Measurements from ENCODE around the gene IGFL2.

- no peak for TF ChIP-seq YY1 (IDR thresholded peaks at IDR 0.05)
- no peak for TF ChIP-seq CTCF (IDR thresholded peaks at IDR 0.05; ENCODE audit: low read depth, low read length, missing input control)
- no peak for TF ChIP-seq TAF1 (conservative IDR thresholded peaks at IDR 0.05)
- no peak for TF ChIP-seq SP1 (IDR thresholded peaks at IDR 0.05)
- no peak for TF ChIP-seq REST (IDR thresholded peaks at IDR 0.05)
- TF ChIP-seq RXRA (IDR thresholded peaks at IDR 0.05): no peak
- no peak for TF ChIP-seq GABPA (IDR thresholded peaks at IDR 0.05 in 1 of 2, conservative IDR thresholded peaks at IDR 0.05 in 1 of 2)
- no peak for TF ChIP-seq ATF3 (IDR thresholded peaks at IDR 0.05)
- no peak for TF ChIP-seq RAD21 (IDR thresholded peaks at IDR 0.05)
These were observed 12.3 kb downstream of the IGFL2 start for GRCh38 chr19:46160233-46160775.
